ENCODE data around the gene TBL2. TPM values are rescaled to one million over a fixed set of nuclear protein-coding genes. Genes with fewer than 3 reads are reported as not detected.

Gene TBL2
- total RNA-seq, 1 experiment from 2014 or later = 60.1 TPM

DNA sequence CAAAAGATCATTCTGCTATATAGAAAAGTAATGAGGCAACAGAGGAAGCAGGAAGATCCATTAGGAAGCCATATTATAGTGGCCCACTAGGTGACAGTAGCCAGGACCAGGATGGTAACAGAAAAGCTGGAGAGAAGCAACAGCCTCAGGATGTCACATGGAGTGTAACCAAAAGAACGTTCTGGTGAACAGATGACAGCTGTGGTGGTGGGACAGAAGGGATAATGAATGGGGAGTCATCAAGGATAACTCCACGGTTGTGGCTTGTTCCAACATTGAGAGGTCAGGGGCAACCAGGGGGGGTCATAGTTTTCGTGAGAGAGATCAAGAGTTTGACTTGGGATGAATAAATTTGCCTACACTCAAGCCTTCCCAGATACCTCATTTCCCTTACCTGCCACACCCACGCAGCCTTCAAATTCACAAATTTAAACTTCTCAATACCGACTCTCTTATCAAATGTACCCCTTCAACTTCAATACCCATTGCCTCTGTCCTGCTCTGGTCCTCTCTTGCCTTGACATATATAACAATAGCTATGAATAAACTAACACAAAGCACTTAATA is 9.3 kb downstream of the TBL2 start:
- H3K36me3 ChIP-seq (ENCODE audit: control insufficient read depth, insufficient read depth, low read length) = no peaks in the 10 kb centered on the region; the same call in none of the 2 replicates
- CTCF ChIA-PET = no interaction called here

More for the DNA sequence above, 9.3 kb downstream of the TBL2 start:
- Histone ChIP-seq H3K27me3 (ENCODE audit: control insufficient read depth, insufficient read depth, low read length) (no peaks in the 10 kb centered on the region), H3K4me3 (ENCODE audit: low read depth in 2 of 2, low read length in 2 of 2) (no peak overlapping the region), H3K4me1 (ENCODE audit: control insufficient read depth, insufficient read depth, low read length) (no peaks in the 10 kb centered on the region), H3K27ac (ENCODE audit: low read length) (no peak overlapping the region), H3K9me3 (ENCODE audit: control insufficient read depth, insufficient read depth, low read depth, low read length) (no peaks in the 10 kb centered on the region)
- no peak for ATAC-seq
- intact Hi-C loops (cut with micrococcal nuclease; ENCODE audit: unreplicated experiment) (no loop called here), in situ Hi-C loops (cut with HindIII; ENCODE audit: low pct_unique_long_range_greater_than_20kb, low sequenced_read_pairs) (no loop called here)
- POLR2A ChIA-PET = interaction anchor here (0.5 to 0.6 kb wide), 2 partner anchors 9 to 46 kb away, joined by 3 read pairs; partner anchors contain the start of gene TBL2
- BruUV-seq (replicated peaks) = no TSS peak
- no peak for TF ChIP-seq REST (IDR thresholded peaks at IDR 0.05; ENCODE audit: insufficient read depth in 1 of 2, low read depth in 2 of 2, low read length in 1 of 2)
- no peak for TF ChIP-seq TCF7L2 (IDR thresholded peaks at IDR 0.05; ENCODE audit: low read depth, low read length)
- TF ChIP-seq POLR2AphosphoS5 (IDR thresholded peaks at IDR 0.05; ENCODE audit: low read depth, low read length) = peak; percentile 43; the same call in 1 of the 2 replicates
- TF ChIP-seq SIN3A (IDR thresholded peaks at IDR 0.05; ENCODE audit: borderline replicate concordance, insufficient read depth, low read depth, low read length) = no peak
- no peak for TF ChIP-seq CTCF (IDR thresholded peaks at IDR 0.05)
- DNase-seq (ENCODE audit: low read depth, low spot score) = no peak
